ENCODE results near the gene GLCE. TPM values are rescaled to one million over a fixed set of nuclear protein-coding genes. Genes with fewer than 3 reads are reported as not detected.

The GLCE gene
- total and polyA plus RNA-seq, 10 of the 15 experiments (the other 5 are each of a cell fraction or from before 2014, with no cell fraction given), result 2.1 to 11.9 (median 2.9) TPM

- TF ChIP-seq, protein P1, sequence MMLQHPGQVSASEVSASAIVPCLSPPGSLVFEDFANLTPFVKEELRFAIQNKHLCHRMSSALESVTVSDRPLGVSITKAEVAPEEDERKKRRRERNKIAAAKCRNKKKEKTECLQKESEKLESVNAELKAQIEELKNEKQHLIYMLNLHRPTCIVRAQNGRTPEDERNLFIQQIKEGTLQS (IDR thresholded peaks at IDR 0.05; ENCODE audit: borderline replicate concordance, extremely low read depth, low read depth, low read length), result no peak
- TF ChIP-seq KDM1A (IDR thresholded peaks at IDR 0.05; ENCODE audit: borderline replicate concordance) (no peak), ZBTB4 (CRISPR knock-in tag; IDR thresholded peaks at IDR 0.05) (no peak), HCFC1 (IDR thresholded peaks at IDR 0.05; ENCODE audit: low read length) (no peak)
Measured at GRCh38 chr15:69156736-69157381, 3.6 kb upstream of the GLCE start (continued).

GRCh38 chr15:69158201-69158842, 2.1 kb upstream of the GLCE start:
- SMC1A ChIA-PET (ENCODE audit: uncharacterized antibody, unreplicated experiment), result interaction anchor here (0.6 kb wide), 1 partner anchor 52 kb away, joined by 4 read pairs; no protein-coding TSS in a partner anchor
- POLR2A ChIA-PET, result no interaction called here
- FAIRE-seq, result no peak
- TF ChIP-seq ASH2L (IDR thresholded peaks at IDR 0.05; ENCODE audit: borderline replicate concordance, low read depth), result no peak
- no peak for TF ChIP-seq ELK1 (IDR thresholded peaks at IDR 0.05; ENCODE audit: low read depth, low read length)
- no peak for TF ChIP-seq JUND (IDR thresholded peaks at IDR 0.05; ENCODE audit: low read depth, low read length)
- TF ChIP-seq, protein P2, sequence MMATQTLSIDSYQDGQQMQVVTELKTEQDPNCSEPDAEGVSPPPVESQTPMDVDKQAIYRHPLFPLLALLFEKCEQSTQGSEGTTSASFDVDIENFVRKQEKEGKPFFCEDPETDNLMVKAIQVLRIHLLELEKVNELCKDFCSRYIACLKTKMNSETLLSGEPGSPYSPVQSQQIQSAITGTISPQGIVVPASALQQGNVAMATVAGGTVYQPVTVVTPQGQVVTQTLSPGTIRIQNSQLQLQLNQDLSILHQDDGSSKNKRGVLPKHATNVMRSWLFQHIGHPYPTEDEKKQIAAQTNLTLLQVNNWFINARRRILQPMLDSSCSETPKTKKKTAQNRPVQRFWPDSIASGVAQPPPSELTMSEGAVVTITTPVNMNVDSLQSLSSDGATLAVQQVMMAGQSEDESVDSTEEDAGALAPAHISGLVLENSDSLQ (IDR thresholded peaks at IDR 0.05), result no peak
- TF ChIP-seq CREM (IDR thresholded peaks at IDR 0.05; ENCODE audit: low read depth), result no peak
- no peak for TF ChIP-seq ZNF687 (IDR thresholded peaks at IDR 0.05)
- TF ChIP-seq RELA (IDR thresholded peaks at IDR 0.05; ENCODE audit: borderline replicate concordance, partially characterized antibody), result no peak

More at GRCh38 chr15:69158201-69158842, 2.1 kb upstream of the GLCE start:
- Histone ChIP-seq H3K27ac (ENCODE audit: control insufficient read depth, insufficient read depth) (no peak overlapping the region), H3K9ac (ENCODE audit: control insufficient read depth, insufficient read depth, low read length) (no peak overlapping the region), H3K4me2 (ENCODE audit: control insufficient read depth, insufficient read depth) (no peak overlapping the region), H3K79me2 (ENCODE audit: control insufficient read depth, insufficient read depth, low read length) (no peaks in the 10 kb centered on the region), H3K4me3 (no peak overlapping the region), H3K9me3 (replicated peaks; ENCODE audit: control insufficient read depth, insufficient read depth, low read length) (no peaks in the 10 kb centered on the region), H3K4me1 (ENCODE audit: control insufficient read depth, insufficient read depth, low read length) (0 out of 2 replicates have a peak, but pooled peaks cover 4% of the 10 kb centered on the region), H4K20me1 (ENCODE audit: control insufficient read depth, insufficient read depth) (no peaks in the 10 kb centered on the region), H3K27me3 (replicated peaks in 1 of 2; ENCODE audit: control insufficient read depth in 2 of 2, insufficient read depth in 2 of 2, low read length in 1 of 2) (peaks cover 0 to 5% of the 10 kb centered on the region in 2 experiments; a peak in 2 of 4 replicates), H2AFZ (ENCODE audit: control insufficient read depth, low read depth, low read length) (no peak overlapping the region), H3K36me3 (ENCODE audit: control insufficient read depth in 2 of 2, insufficient read depth in 2 of 2, low read length in 1 of 2) (no peaks in the 10 kb centered on the region)
- ChIA-PET CTCF (no interaction called here), RAD21 (ENCODE audit: unreplicated experiment) (no interaction called here)
- no peak for ATAC-seq
- no peak for DNase-seq (ENCODE audit: low read depth, low spot score)
- intact Hi-C loops (cut with micrococcal nuclease; ENCODE audit: unreplicated experiment) (no loop called here), in situ Hi-C loops (cut with MboI) (no loop called here)
- no TSS peak for BruUV-seq (replicated peaks)
- WGBS (ENCODE audit: insufficient coverage, insufficient replicate concordance, low lambda C conversion rate, missing lambda C conversion rate), result 31% methylated on average over 6 of the region's 6 CpGs

Measured in GM12878 (cell line).